ENCODE data around the gene KDM3A. TPM values are rescaled to one million over a fixed set of nuclear protein-coding genes. Genes with fewer than 3 reads are reported as not detected.

KDM3A gene
- total and polyA plus RNA-seq, 12 donors = 16.7 to 54.6 (median 33.8) TPM

DNA sequence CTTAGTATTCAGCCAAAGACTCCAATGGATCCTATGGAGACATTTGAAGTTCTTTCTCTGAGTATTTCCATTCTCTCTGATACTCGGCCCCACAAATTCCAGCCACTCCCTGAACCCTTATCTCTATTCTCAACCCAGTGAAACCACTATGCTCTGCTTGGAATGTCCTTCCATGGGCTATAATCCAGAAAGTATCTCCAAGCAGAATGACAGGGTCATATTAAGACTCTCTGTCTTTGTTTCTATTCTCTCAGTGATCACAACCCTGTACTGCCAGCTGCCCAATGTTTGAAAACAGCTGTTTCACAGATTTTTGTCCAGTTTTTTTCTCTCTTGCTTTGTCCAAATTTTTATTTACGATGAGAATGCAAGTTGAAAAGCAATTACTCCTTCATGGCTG, 100.2 kb downstream of the KDM3A start:
- Histone ChIP-seq H3K27ac (peak overlapping the region in 1 of 5 donors; percentile 1), H3K4me3 (no peak overlapping the region), H3K27me3 (no peaks in the 10 kb centered on the region), H3K36me3 (replicated peaks in 1 of 2) (no peaks in the 10 kb centered on the region), H3K4me1 (replicated peaks in 1 of 2) (peaks cover 9 to 20% of the 10 kb centered on the region in 2 donors), H3K9me3 (replicated peaks in 1 of 3) (no peaks in the 10 kb centered on the region)
- intact Hi-C loops (cut with DNase I) = no loop called here
- WGBS, 4 donors = 59 to 76% (median 70%) methylated on average over 2 of the region's 2 CpGs
- TF ChIP-seq, protein P1, sequence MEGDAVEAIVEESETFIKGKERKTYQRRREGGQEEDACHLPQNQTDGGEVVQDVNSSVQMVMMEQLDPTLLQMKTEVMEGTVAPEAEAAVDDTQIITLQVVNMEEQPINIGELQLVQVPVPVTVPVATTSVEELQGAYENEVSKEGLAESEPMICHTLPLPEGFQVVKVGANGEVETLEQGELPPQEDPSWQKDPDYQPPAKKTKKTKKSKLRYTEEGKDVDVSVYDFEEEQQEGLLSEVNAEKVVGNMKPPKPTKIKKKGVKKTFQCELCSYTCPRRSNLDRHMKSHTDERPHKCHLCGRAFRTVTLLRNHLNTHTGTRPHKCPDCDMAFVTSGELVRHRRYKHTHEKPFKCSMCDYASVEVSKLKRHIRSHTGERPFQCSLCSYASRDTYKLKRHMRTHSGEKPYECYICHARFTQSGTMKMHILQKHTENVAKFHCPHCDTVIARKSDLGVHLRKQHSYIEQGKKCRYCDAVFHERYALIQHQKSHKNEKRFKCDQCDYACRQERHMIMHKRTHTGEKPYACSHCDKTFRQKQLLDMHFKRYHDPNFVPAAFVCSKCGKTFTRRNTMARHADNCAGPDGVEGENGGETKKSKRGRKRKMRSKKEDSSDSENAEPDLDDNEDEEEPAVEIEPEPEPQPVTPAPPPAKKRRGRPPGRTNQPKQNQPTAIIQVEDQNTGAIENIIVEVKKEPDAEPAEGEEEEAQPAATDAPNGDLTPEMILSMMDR (IDR thresholded peaks at IDR 0.05) = no peak
- no peak for TF ChIP-seq POLR2A (IDR thresholded peaks at IDR 0.05)
- no peak for DNase-seq

Small RNA genes lying within 50 kb of the gene (small RNA-seq; reads per million reads assigned to genes)
- gene RNU6-640P = 0 reads per million in 2 donors

Other genes with a start within 250 kb of the KDM3A start
- gene IMMT, start 245.9 kb upstream of the KDM3A start, total RNA-seq = 100 to 1,000 TPM in 7 of 9 donors, 10 to 100 TPM in 2; 94.6 to 196 (median 137) TPM
- 100 to 1,000 TPM in 1 of 3 donors, 10 to 100 TPM in 2; 32.2 to 192 (median 41.4) TPM for gene IMMT, start 245.9 kb upstream of the KDM3A start, polyA plus RNA-seq
- 10 to 100 TPM; 33.3 to 67.2 (median 42.0) TPM for gene MRPL35, start 241.9 kb upstream of the KDM3A start, total RNA-seq
- 100 to 1,000 TPM in 1 of 3 donors, 10 to 100 TPM in 2; 27.6 to 104 (median 32.9) TPM for gene MRPL35, start 241.9 kb upstream of the KDM3A start, polyA plus RNA-seq
- 1 to 10 TPM in 8 of 9 donors, under 1 TPM in 1; 0.36 to 9.3 (median 4.0) TPM for gene REEP1, start 103.7 kb upstream of the KDM3A start, total RNA-seq
- 1 to 10 TPM; 1.7 to 4.9 (median 2.1) TPM for gene REEP1, start 103.7 kb upstream of the KDM3A start, polyA plus RNA-seq
- 100 to 1,000 TPM in 5 of 9 donors, 10 to 100 TPM in 4; 60.7 to 138 (median 109) TPM for gene CHMP3, start 122.1 kb downstream of the KDM3A start, total RNA-seq
- gene CHMP3, start 122.1 kb downstream of the KDM3A start, polyA plus RNA-seq = 100 to 1,000 TPM in 1 of 3 donors, 10 to 100 TPM in 2; 26.1 to 203 (median 47.9) TPM
- 10 to 100 TPM; 13.7 to 33.5 (median 28.9) TPM for gene RNF103, start 182.5 kb downstream of the KDM3A start, total RNA-seq
- 10 to 100 TPM; 15.8 to 37.7 (median 19.1) TPM for gene RNF103, start 182.5 kb downstream of the KDM3A start, polyA plus RNA-seq